ENCODE data around the gene ITGA1.

The ITGA1 gene

GRCh38 chr5:52884453-52884852 lies 96.7 kb downstream of the ITGA1 start:
- no peak overlapping the region for H3K4me3 Mint-ChIP-seq
- H3K27ac Mint-ChIP-seq: no peak overlapping the region
- H3K4me1 Mint-ChIP-seq: no peaks in the 10 kb centered on the region
- DNase-seq (ENCODE audit: low spot score in 2 of 2) (no peak), ATAC-seq (ENCODE audit: low read depth) (no peak)
- no peaks in the 10 kb centered on the region for H3K36me3 Mint-ChIP-seq
- no peaks in the 10 kb centered on the region for H3K9me3 Mint-ChIP-seq
- H3K27me3 Mint-ChIP-seq: peaks cover 7% of the 10 kb centered on the region

- H3K9me3 Mint-ChIP-seq: no peaks in the 10 kb centered on the region
- no peak overlapping the region for H3K27ac Mint-ChIP-seq
- ATAC-seq (ENCODE audit: low read depth) (no peak), DNase-seq (ENCODE audit: low spot score in 2 of 2) (no peak)
- H3K4me1 Mint-ChIP-seq: no peaks in the 10 kb centered on the region
- no peak overlapping the region for H3K4me3 Mint-ChIP-seq
- H3K27me3 Mint-ChIP-seq: peaks cover 7% of the 10 kb centered on the region
- no peaks in the 10 kb centered on the region for H3K36me3 Mint-ChIP-seq
Measured at GRCh38 chr5:52885614-52886013, 97.9 kb downstream of the ITGA1 start.

- ATAC-seq (ENCODE audit: low read depth) (no peak), DNase-seq (ENCODE audit: low spot score in 2 of 2) (no peak)
- H3K4me3 Mint-ChIP-seq: no peak overlapping the region
- H3K27me3 Mint-ChIP-seq: peaks cover 8% of the 10 kb centered on the region
- no peaks in the 10 kb centered on the region for H3K36me3 Mint-ChIP-seq
- H3K9me3 Mint-ChIP-seq: no peaks in the 10 kb centered on the region
- no peak overlapping the region for H3K27ac Mint-ChIP-seq
- H3K4me1 Mint-ChIP-seq: no peaks in the 10 kb centered on the region
Measured at GRCh38 chr5:52886206-52886605, 98.5 kb downstream of the ITGA1 start.

- Mint-ChIP-seq H3K4me1 (no peaks in the 10 kb centered on the region), H3K27ac (no peak overlapping the region), H3K36me3 (no peaks in the 10 kb centered on the region), H3K4me3 (no peak overlapping the region), H3K27me3 (peaks cover 10% of the 10 kb centered on the region), H3K9me3 (no peaks in the 10 kb centered on the region)
- ATAC-seq (ENCODE audit: low read depth): no peak
- no peak for DNase-seq (ENCODE audit: low spot score in 2 of 2)
Measured at GRCh38 chr5:52887066-52887465, 99.3 kb downstream of the ITGA1 start.

- no peak overlapping the region for H3K27ac Mint-ChIP-seq
- no peak for DNase-seq (ENCODE audit: low spot score in 2 of 2)
- H3K9me3 Mint-ChIP-seq: no peaks in the 10 kb centered on the region
- ATAC-seq (ENCODE audit: low read depth): no peak
- no peaks in the 10 kb centered on the region for H3K4me1 Mint-ChIP-seq
- H3K27me3 Mint-ChIP-seq: peaks cover 8% of the 10 kb centered on the region
- H3K4me3 Mint-ChIP-seq: no peak overlapping the region
- H3K36me3 Mint-ChIP-seq: no peaks in the 10 kb centered on the region
Measured at GRCh38 chr5:52888363-52888762, 100.6 kb downstream of the ITGA1 start.

GRCh38 chr5:52892242-52892878 lies 104.6 kb downstream of the ITGA1 start:
- no peak for DNase-seq (ENCODE audit: low spot score in 2 of 2)
- no peak for ATAC-seq (ENCODE audit: low read depth)
- H3K36me3 Mint-ChIP-seq: no peaks in the 10 kb centered on the region
- no peak overlapping the region for H3K27ac Mint-ChIP-seq
- no peak overlapping the region for H3K4me3 Mint-ChIP-seq
- H3K27me3 Mint-ChIP-seq: peaks cover 6% of the 10 kb centered on the region
- H3K4me1 Mint-ChIP-seq: no peaks in the 10 kb centered on the region
- no peaks in the 10 kb centered on the region for H3K9me3 Mint-ChIP-seq

- H3K9me3 Mint-ChIP-seq: no peaks in the 10 kb centered on the region
- no peak overlapping the region for H3K4me3 Mint-ChIP-seq
- DNase-seq (ENCODE audit: low spot score in 2 of 2) (no peak), ATAC-seq (ENCODE audit: low read depth) (no peak)
- peaks cover 3% of the 10 kb centered on the region for H3K27me3 Mint-ChIP-seq
- no peaks in the 10 kb centered on the region for H3K4me1 Mint-ChIP-seq
- no peak overlapping the region for H3K27ac Mint-ChIP-seq
- no peaks in the 10 kb centered on the region for H3K36me3 Mint-ChIP-seq
Measured at GRCh38 chr5:52893105-52893504, 105.4 kb downstream of the ITGA1 start.

- Mint-ChIP-seq H3K4me3 (no peak overlapping the region), H3K9me3 (no peaks in the 10 kb centered on the region), H3K27me3 (peaks cover 3% of the 10 kb centered on the region), H3K36me3 (no peaks in the 10 kb centered on the region), H3K27ac (no peak overlapping the region), H3K4me1 (no peaks in the 10 kb centered on the region)
- ATAC-seq (ENCODE audit: low read depth): no peak
- DNase-seq (ENCODE audit: low spot score in 2 of 2): no peak
Measured at GRCh38 chr5:52893863-52894262, 106.1 kb downstream of the ITGA1 start.

- ATAC-seq (ENCODE audit: low read depth): no peak
- no peak overlapping the region for H3K27ac Mint-ChIP-seq
- DNase-seq (ENCODE audit: low spot score in 2 of 2): no peak
- no peaks in the 10 kb centered on the region for H3K36me3 Mint-ChIP-seq
- H3K9me3 Mint-ChIP-seq: no peaks in the 10 kb centered on the region
- H3K27me3 Mint-ChIP-seq: peaks cover 3% of the 10 kb centered on the region
- H3K4me1 Mint-ChIP-seq: no peaks in the 10 kb centered on the region
- H3K4me3 Mint-ChIP-seq: no peak overlapping the region
Measured at GRCh38 chr5:52894451-52894850, 106.7 kb downstream of the ITGA1 start.

GRCh38 chr5:52895075-52895474 lies 107.4 kb downstream of the ITGA1 start:
- Mint-ChIP-seq H3K27ac (no peak overlapping the region), H3K9me3 (no peaks in the 10 kb centered on the region), H3K36me3 (no peaks in the 10 kb centered on the region), H3K27me3 (peaks cover 3% of the 10 kb centered on the region), H3K4me3 (no peak overlapping the region), H3K4me1 (no peaks in the 10 kb centered on the region)
- ATAC-seq (ENCODE audit: low read depth) (no peak), DNase-seq (ENCODE audit: low spot score in 2 of 2) (no peak)

GRCh38 chr5:52895572-52896413 lies 108.1 kb downstream of the ITGA1 start:
- Mint-ChIP-seq H3K27ac (no peak overlapping the region), H3K4me1 (no peaks in the 10 kb centered on the region), H3K9me3 (no peaks in the 10 kb centered on the region), H3K4me3 (no peak overlapping the region), H3K27me3 (peaks cover 2% of the 10 kb centered on the region), H3K36me3 (no peaks in the 10 kb centered on the region)
- ATAC-seq (ENCODE audit: low read depth) (no peak), DNase-seq (ENCODE audit: low spot score in 2 of 2) (no peak)

- H3K9me3 Mint-ChIP-seq: no peaks in the 10 kb centered on the region
- ATAC-seq (ENCODE audit: low read depth) (no peak), DNase-seq (ENCODE audit: low spot score in 2 of 2) (no peak)
- H3K4me3 Mint-ChIP-seq: no peak overlapping the region
- no peaks in the 10 kb centered on the region for H3K36me3 Mint-ChIP-seq
- no peak overlapping the region for H3K27ac Mint-ChIP-seq
- H3K4me1 Mint-ChIP-seq: no peaks in the 10 kb centered on the region
- peaks cover 2% of the 10 kb centered on the region for H3K27me3 Mint-ChIP-seq
Measured at GRCh38 chr5:52896534-52897237, 109.0 kb downstream of the ITGA1 start.

- no peak for DNase-seq (ENCODE audit: low spot score in 2 of 2)
- H3K4me3 Mint-ChIP-seq: no peak overlapping the region
- no peaks in the 10 kb centered on the region for H3K9me3 Mint-ChIP-seq
- H3K27ac Mint-ChIP-seq: no peak overlapping the region
- ATAC-seq (ENCODE audit: low read depth): no peak
- no peaks in the 10 kb centered on the region for H3K4me1 Mint-ChIP-seq
- no peaks in the 10 kb centered on the region for H3K27me3 Mint-ChIP-seq
- no peaks in the 10 kb centered on the region for H3K36me3 Mint-ChIP-seq
Measured at GRCh38 chr5:52897238-52897614, 109.5 kb downstream of the ITGA1 start.

- no peaks in the 10 kb centered on the region for H3K4me1 Mint-ChIP-seq
- no peaks in the 10 kb centered on the region for H3K27me3 Mint-ChIP-seq
- no peak overlapping the region for H3K27ac Mint-ChIP-seq
- no peak overlapping the region for H3K4me3 Mint-ChIP-seq
- DNase-seq (ENCODE audit: low spot score in 2 of 2) (no peak), ATAC-seq (ENCODE audit: low read depth) (no peak)
- H3K9me3 Mint-ChIP-seq: peaks cover 1% of the 10 kb centered on the region
- H3K36me3 Mint-ChIP-seq: no peaks in the 10 kb centered on the region
Measured at GRCh38 chr5:52898961-52899680, 111.4 kb downstream of the ITGA1 start.

Measured in memory B cell (primary cell).